HepG2 (cell line): ENCODE measurements around the gene TRMT112. TPM values are rescaled to one million over a fixed set of nuclear protein-coding genes. Genes with fewer than 3 reads are reported as not detected.

Experiments
- AGO2 ChIP-seq: fragments of 200-400 bp; formaldehyde crosslinking; optimal IDR thresholded peaks from 2 replicates; pipeline ENCODE3; 2017; ENCODE audit warnings: mild to moderate bottlenecking, low read depth, low read length, moderate library complexity
- BRD4 ChIP-seq: sonication (generic); formaldehyde crosslinking; IDR thresholded peaks from 2 replicates; pipeline ENCODE4 v1.4.0; 2020; ENCODE audit warnings: missing genetic modification reagents
- CTCF ChIP-seq: sonication (generic); formaldehyde crosslinking; IDR thresholded peaks from 2 replicates; pipeline ENCODE4 v1.5.0; 2020; ENCODE audit warnings: mild to moderate bottlenecking, missing genetic modification reagents, moderate library complexity
- NCOA1 ChIP-seq: sonication (generic); formaldehyde crosslinking; IDR thresholded peaks from 2 replicates; pipeline ENCODE4 v1.9.0; 2021; ENCODE audit warnings: missing genetic modification reagents
- PRMT3 ChIP-seq: sonication (generic); formaldehyde crosslinking; IDR thresholded peaks from 2 replicates; pipeline ENCODE4 v1.8.1; 2022; ENCODE audit warnings: low read depth, mild to moderate bottlenecking, moderate library complexity, missing genetic modification reagents, borderline replicate concordance
- STAG1 ChIP-seq: sonication (generic); formaldehyde crosslinking; IDR thresholded peaks from 2 replicates; pipeline ENCODE4 v1.4.0; 2020; ENCODE audit warnings: missing genetic modification reagents
- TEAD2 ChIP-seq: sonication (generic); formaldehyde crosslinking; IDR thresholded peaks from 2 replicates; pipeline ENCODE4 v1.9.0; 2021; ENCODE audit warnings: missing genetic modification reagents
- ZC3H13 ChIP-seq: sonication (generic); formaldehyde crosslinking; IDR thresholded peaks from 2 replicates; pipeline ENCODE4 v1.8.1; 2023; ENCODE audit warnings: mild to moderate bottlenecking, missing genetic modification reagents, moderate library complexity
- ZFYVE20 ChIP-seq: sonication (generic); formaldehyde crosslinking; IDR thresholded peaks from 2 replicates; pipeline ENCODE4 v1.8.0; 2023; ENCODE audit warnings: low read depth, mild to moderate bottlenecking, moderate library complexity, missing genetic modification reagents, borderline replicate concordance
- ZNF142 ChIP-seq: sonication (generic); formaldehyde crosslinking; IDR thresholded peaks from 2 replicates; pipeline ENCODE4 v1.4.0; 2020; ENCODE audit warnings: missing genetic modification reagents
- ZNF256 ChIP-seq: sonication (generic); formaldehyde crosslinking; conservative IDR thresholded peaks from 2 replicates; pipeline ENCODE4 v1.4.0; 2020; ENCODE audit warnings: missing genetic modification reagents
- ZNF337 ChIP-seq: sonication (generic); formaldehyde crosslinking; IDR thresholded peaks from 2 replicates; pipeline ENCODE4 v1.5.1; 2020; ENCODE audit warnings: missing genetic modification reagents, low read depth, mild to moderate bottlenecking, borderline replicate concordance
- ZNF362 ChIP-seq: sonication (generic); formaldehyde crosslinking; IDR thresholded peaks from 2 replicates; pipeline ENCODE4 v1.4.0; 2020; ENCODE audit warnings: missing genetic modification reagents, mild to moderate bottlenecking, borderline replicate concordance
- ZNF674 ChIP-seq: sonication (generic); formaldehyde crosslinking; IDR thresholded peaks from 2 replicates; pipeline ENCODE4 v1.5.0; 2020; ENCODE audit warnings: low read depth, mild to moderate bottlenecking, missing genetic modification reagents
- polyA plus RNA-seq, 8 experiments: library from polyadenylated mRNA; depleted of rRNA in 3 of 8; stranded (reverse) in 7 of 8; unstranded in 1 of 8; fragments of >200 nt; fragmentation: Illumina TruSeq in 4 of 8; extraction: Trizol in 4 of 8; gene quantifications; 2 replicates each; pipeline versions ENCODE4 v1.2.1 to v1.2.3, GENCODE V29; 2011 to 2016; ENCODE audit warnings: low read depth in 4 of 8, missing spikeins in 1 of 8, mixed read lengths in 1 of 8; ENCODE audit not compliant: insufficient read depth in 1 of 8
- total RNA-seq, 5 experiments: library from RNA; depleted of rRNA; stranded (reverse); fragments of >200 nt; fragmentation: Illumina TruSeq; extraction: Trizol; gene quantifications; 2 replicates each; pipeline ENCODE4 v1.2.3, GENCODE V29; 2016; ENCODE audit warnings: low read depth in 1 of 5
- TF ChIP-seq, protein P1 (sequence below): sonication (generic); formaldehyde crosslinking; IDR thresholded peaks from 2 replicates; pipeline ENCODE4 v1.4.0; 2020; ENCODE audit warnings: missing genetic modification reagents, borderline replicate concordance
- TF ChIP-seq, protein P2 (sequence below): sonication (generic); formaldehyde crosslinking; IDR thresholded peaks from 2 replicates; pipeline ENCODE4 v1.8.1; 2023; ENCODE audit warnings: mild to moderate bottlenecking, missing genetic modification reagents

Gene TRMT112
- total and polyA plus RNA-seq, 2 of the 13 experiments (the other 11 are each of a cell fraction or from before 2014, with no cell fraction given), result 186 to 409 TPM

GRCh38 chr11:64316672-64317324 is 561 bp downstream of the TRMT112 start (continued):
- TF ChIP-seq ZNF142 (CRISPR knock-in tag) (0 out of 2 replicates have a peak, but pooled peaks have one; percentile 11), AGO2 (peak; percentile 96), ZC3H13 (0 out of 2 replicates have a peak, but pooled peaks have one; percentile 23), ZNF362 (CRISPR knock-in tag) (no peak), ZFYVE20 (no peak), TEAD2 (CRISPR knock-in tag) (0 out of 2 replicates have a peak, but pooled peaks have one; percentile 10), CTCF (CRISPR knock-in tag) (peak; percentile 19; the same call in 1 of the 2 replicates), BRD4 (CRISPR knock-in tag) (0 out of 2 replicates have a peak, but pooled peaks have one; percentile 42), ZNF337 (CRISPR knock-in tag) (no peak), NCOA1 (0 out of 2 replicates have a peak, but pooled peaks have one; percentile 15), STAG1 (CRISPR knock-in tag) (peak; percentile 13; the same call in 1 of the 2 replicates), PRMT3 (CRISPR knock-in tag) (0 out of 2 replicates have a peak, but pooled peaks have one; percentile 64), ZNF674 (CRISPR knock-in tag) (0 out of 2 replicates have a peak, but pooled peaks have one; percentile 9), ZNF256 (CRISPR knock-in tag) (0 out of 2 replicates have a peak, but pooled peaks have one; percentile 40)
- TF ChIP-seq, protein P1, sequence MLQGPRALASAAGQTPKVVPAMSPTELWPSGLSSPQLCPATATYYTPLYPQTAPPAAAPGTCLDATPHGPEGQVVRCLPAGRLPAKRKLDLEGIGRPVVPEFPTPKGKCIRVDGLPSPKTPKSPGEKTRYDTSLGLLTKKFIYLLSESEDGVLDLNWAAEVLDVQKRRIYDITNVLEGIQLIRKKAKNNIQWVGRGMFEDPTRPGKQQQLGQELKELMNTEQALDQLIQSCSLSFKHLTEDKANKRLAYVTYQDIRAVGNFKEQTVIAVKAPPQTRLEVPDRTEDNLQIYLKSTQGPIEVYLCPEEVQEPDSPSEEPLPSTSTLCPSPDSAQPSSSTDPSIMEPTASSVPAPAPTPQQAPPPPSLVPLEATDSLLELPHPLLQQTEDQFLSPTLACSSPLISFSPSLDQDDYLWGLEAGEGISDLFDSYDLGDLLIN (CRISPR knock-in tag), result peak; percentile 84; the same call in 1 of the 2 replicates
- TF ChIP-seq, protein P2, sequence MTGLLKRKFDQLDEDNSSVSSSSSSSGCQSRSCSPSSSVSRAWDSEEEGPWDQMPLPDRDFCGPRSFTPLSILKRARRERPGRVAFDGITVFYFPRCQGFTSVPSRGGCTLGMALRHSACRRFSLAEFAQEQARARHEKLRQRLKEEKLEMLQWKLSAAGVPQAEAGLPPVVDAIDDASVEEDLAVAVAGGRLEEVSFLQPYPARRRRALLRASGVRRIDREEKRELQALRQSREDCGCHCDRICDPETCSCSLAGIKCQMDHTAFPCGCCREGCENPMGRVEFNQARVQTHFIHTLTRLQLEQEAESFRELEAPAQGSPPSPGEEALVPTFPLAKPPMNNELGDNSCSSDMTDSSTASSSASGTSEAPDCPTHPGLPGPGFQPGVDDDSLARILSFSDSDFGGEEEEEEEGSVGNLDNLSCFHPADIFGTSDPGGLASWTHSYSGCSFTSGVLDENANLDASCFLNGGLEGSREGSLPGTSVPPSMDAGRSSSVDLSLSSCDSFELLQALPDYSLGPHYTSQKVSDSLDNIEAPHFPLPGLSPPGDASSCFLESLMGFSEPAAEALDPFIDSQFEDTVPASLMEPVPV, result 0 out of 2 replicates have a peak, but pooled peaks have one; percentile 2
